Measurements from ENCODE around the gene FPGS.

Gene FPGS

GRCh38 chr9:127788337-127789011, 14.2 kb upstream of the FPGS start:
- Mint-ChIP-seq H3K36me3 (ENCODE audit: low read depth) (peaks cover 77% of the 10 kb centered on the region), H3K27me3 (no peaks in the 10 kb centered on the region), H3K4me3 (no peak overlapping the region), H3K27ac (no peak overlapping the region), H3K4me1 (ENCODE audit: low read depth) (peaks cover 53% of the 10 kb centered on the region), H3K9me3 (no peaks in the 10 kb centered on the region)
- intact Hi-C loops (cut with micrococcal nuclease), result loop anchor here (5.0 kb wide), 2 partner anchors 84 to 129 kb away; partner anchors contain the start of gene ST6GALNAC4

GRCh38 chr9:127789179-127789578, 13.5 kb upstream of the FPGS start:
- intact Hi-C loops (cut with micrococcal nuclease), result loop anchor here (5.0 kb wide), 2 partner anchors 83 to 128 kb away; partner anchors contain the start of gene ST6GALNAC4
- Mint-ChIP-seq H3K27ac (no peak overlapping the region), H3K4me3 (no peak overlapping the region)

GRCh38 chr9:127790094-127790855, 12.4 kb upstream of the FPGS start:
- intact Hi-C loops (cut with micrococcal nuclease), result no loop called here
- H3K27me3 Mint-ChIP-seq, result peaks cover 3% of the 10 kb centered on the region
- H3K4me1 Mint-ChIP-seq (ENCODE audit: low read depth), result peaks cover 37% of the 10 kb centered on the region
- no peak overlapping the region for H3K27ac Mint-ChIP-seq
- H3K9me3 Mint-ChIP-seq, result no peaks in the 10 kb centered on the region
- peaks cover 85% of the 10 kb centered on the region for H3K36me3 Mint-ChIP-seq (ENCODE audit: low read depth)
- H3K4me3 Mint-ChIP-seq, result no peak overlapping the region

More at GRCh38 chr9:127789179-127789578, 13.5 kb upstream of the FPGS start:
- Mint-ChIP-seq H3K27me3 (no peaks in the 10 kb centered on the region), H3K4me1 (ENCODE audit: low read depth) (peaks cover 46% of the 10 kb centered on the region), H3K9me3 (no peaks in the 10 kb centered on the region), H3K36me3 (ENCODE audit: low read depth) (peaks cover 84% of the 10 kb centered on the region)

GRCh38 chr9:127791085-127791484, 11.6 kb upstream of the FPGS start:
- Mint-ChIP-seq H3K9me3 (no peaks in the 10 kb centered on the region), H3K36me3 (ENCODE audit: low read depth) (peaks cover 82% of the 10 kb centered on the region), H3K27me3 (peaks cover 4% of the 10 kb centered on the region), H3K4me1 (ENCODE audit: low read depth) (peaks cover 43% of the 10 kb centered on the region), H3K4me3 (no peak overlapping the region), H3K27ac (no peak overlapping the region)
- intact Hi-C loops (cut with micrococcal nuclease), result no loop called here

- intact Hi-C loops (cut with micrococcal nuclease), result no loop called here
- Mint-ChIP-seq H3K9me3 (no peaks in the 10 kb centered on the region), H3K27me3 (peaks cover 17% of the 10 kb centered on the region), H3K4me3 (no peak overlapping the region), H3K36me3 (ENCODE audit: low read depth) (peaks cover 67% of the 10 kb centered on the region), H3K27ac (no peak overlapping the region), H3K4me1 (ENCODE audit: low read depth) (peaks cover 46% of the 10 kb centered on the region)
Measured at GRCh38 chr9:127792417-127793031, 10.2 kb upstream of the FPGS start.

- intact Hi-C loops (cut with micrococcal nuclease), result no loop called here
- Mint-ChIP-seq H3K4me1 (ENCODE audit: low read depth) (peaks cover 43% of the 10 kb centered on the region), H3K9me3 (no peaks in the 10 kb centered on the region), H3K27ac (no peak overlapping the region), H3K27me3 (peaks cover 21% of the 10 kb centered on the region), H3K36me3 (ENCODE audit: low read depth) (peaks cover 60% of the 10 kb centered on the region), H3K4me3 (no peak overlapping the region)
Measured at GRCh38 chr9:127793093-127793708, 9.5 kb upstream of the FPGS start.

- Mint-ChIP-seq H3K4me1 (ENCODE audit: low read depth) (peaks cover 33% of the 10 kb centered on the region), H3K27ac (no peak overlapping the region), H3K27me3 (peaks cover 21% of the 10 kb centered on the region), H3K36me3 (ENCODE audit: low read depth) (peaks cover 51% of the 10 kb centered on the region), H3K4me3 (no peak overlapping the region), H3K9me3 (no peaks in the 10 kb centered on the region)
- intact Hi-C loops (cut with micrococcal nuclease), result no loop called here
Measured at GRCh38 chr9:127794001-127794791, 8.5 kb upstream of the FPGS start.

GRCh38 chr9:127796225-127796813, 6.4 kb upstream of the FPGS start:
- Mint-ChIP-seq H3K9me3 (no peaks in the 10 kb centered on the region), H3K27ac (peak overlapping the region; percentile 26), H3K36me3 (ENCODE audit: low read depth) (peaks cover 29% of the 10 kb centered on the region), H3K27me3 (peaks cover 21% of the 10 kb centered on the region), H3K4me1 (ENCODE audit: low read depth) (peaks cover 31% of the 10 kb centered on the region), H3K4me3 (no peak overlapping the region)
- intact Hi-C loops (cut with micrococcal nuclease), result loop anchor here (5.0 kb wide), 1 partner anchor 34 kb away; no protein-coding TSS in a partner anchor

- H3K9me3 Mint-ChIP-seq, result no peaks in the 10 kb centered on the region
- intact Hi-C loops (cut with micrococcal nuclease), result loop anchor here (5.0 kb wide), 1 partner anchor 35 kb away; no protein-coding TSS in a partner anchor
Measured at GRCh38 chr9:127796852-127797370, 5.8 kb upstream of the FPGS start.

GRCh38 chr9:127801955-127802575, 617 bp upstream of the FPGS start:
- no peaks in the 10 kb centered on the region for H3K9me3 Mint-ChIP-seq
- intact Hi-C loops (cut with micrococcal nuclease), result loop anchor here (2.0 kb wide), 1 partner anchor 15 kb away; the partner anchor contains the start of gene CDK9
- peak overlapping the region; percentile 83 for H3K4me3 Mint-ChIP-seq
- H3K27me3 Mint-ChIP-seq, result peaks cover 9% of the 10 kb centered on the region
- H3K27ac Mint-ChIP-seq, result peak overlapping the region; percentile 93
- peaks cover 49% of the 10 kb centered on the region for H3K4me1 Mint-ChIP-seq (ENCODE audit: low read depth)
- H3K36me3 Mint-ChIP-seq (ENCODE audit: low read depth), result peaks cover 35% of the 10 kb centered on the region

More at GRCh38 chr9:127796852-127797370, 5.8 kb upstream of the FPGS start:
- H3K4me1 Mint-ChIP-seq (ENCODE audit: low read depth), result peaks cover 36% of the 10 kb centered on the region
- peak overlapping the region; percentile 22 for H3K4me3 Mint-ChIP-seq
- H3K27me3 Mint-ChIP-seq, result peaks cover 21% of the 10 kb centered on the region
- peak overlapping the region; percentile 26 for H3K27ac Mint-ChIP-seq
- H3K36me3 Mint-ChIP-seq (ENCODE audit: low read depth), result peaks cover 23% of the 10 kb centered on the region

GRCh38 chr9:127803507-127804352, 1.0 kb downstream of the FPGS start:
- Mint-ChIP-seq H3K27ac (peak overlapping the region; percentile 93), H3K9me3 (no peaks in the 10 kb centered on the region), H3K27me3 (no peaks in the 10 kb centered on the region), H3K4me1 (ENCODE audit: low read depth) (peaks cover 41% of the 10 kb centered on the region), H3K4me3 (peak overlapping the region; percentile 83), H3K36me3 (ENCODE audit: low read depth) (peaks cover 52% of the 10 kb centered on the region)
- intact Hi-C loops (cut with micrococcal nuclease), result loop anchor here (2.0 kb wide), 1 partner anchor 17 kb away; the partner anchor contains the start of gene CDK9
